GM04503 (cell line): ENCODE data around the gene DNAH10.

Experiments used
- DNase-seq: peaks from one replicate; pipeline ENCODE4 v3.0.0-alpha.2; 2012; ENCODE audit warnings: low read depth

DNAH10 gene

DNA sequence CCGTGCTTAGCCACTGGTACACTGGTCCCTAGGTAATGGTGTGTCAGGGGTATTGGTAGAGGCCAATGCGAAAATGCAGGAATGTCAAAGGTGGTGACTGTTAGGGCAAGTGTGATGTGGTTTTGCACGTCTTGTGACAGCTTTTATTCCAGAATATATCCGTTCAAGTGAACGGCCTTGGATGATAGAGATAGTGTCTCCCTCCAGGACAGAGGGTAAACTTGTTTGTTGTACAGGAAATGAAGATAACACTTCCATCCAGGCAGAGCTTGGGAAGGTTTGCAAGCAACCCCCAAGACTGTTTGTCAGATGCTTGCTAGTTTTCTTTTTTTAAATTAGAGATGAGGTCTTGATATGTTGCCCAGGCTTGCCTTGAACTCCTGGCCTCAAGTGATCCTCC lies 84.2 kb downstream of the DNAH10 start:
- no peak for DNase-seq

DNA sequence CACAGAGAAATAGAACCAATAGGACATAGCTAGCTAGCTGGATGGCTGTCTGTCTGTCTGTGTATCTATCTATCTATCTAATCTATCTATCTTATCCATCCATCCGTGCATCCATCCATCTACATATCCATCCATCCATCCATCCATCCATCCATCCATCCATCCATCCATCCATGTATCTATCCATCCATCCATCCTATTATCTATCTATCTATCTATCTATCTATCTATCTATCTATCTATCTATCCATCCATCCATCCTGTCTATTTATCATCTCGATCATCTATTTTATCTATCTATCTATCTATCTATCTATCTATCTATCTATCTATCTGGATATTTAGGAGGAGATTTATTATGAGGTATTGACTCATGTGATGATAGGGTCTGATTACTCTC lies 84.9 kb downstream of the DNAH10 start:
- no peak for DNase-seq

DNA sequence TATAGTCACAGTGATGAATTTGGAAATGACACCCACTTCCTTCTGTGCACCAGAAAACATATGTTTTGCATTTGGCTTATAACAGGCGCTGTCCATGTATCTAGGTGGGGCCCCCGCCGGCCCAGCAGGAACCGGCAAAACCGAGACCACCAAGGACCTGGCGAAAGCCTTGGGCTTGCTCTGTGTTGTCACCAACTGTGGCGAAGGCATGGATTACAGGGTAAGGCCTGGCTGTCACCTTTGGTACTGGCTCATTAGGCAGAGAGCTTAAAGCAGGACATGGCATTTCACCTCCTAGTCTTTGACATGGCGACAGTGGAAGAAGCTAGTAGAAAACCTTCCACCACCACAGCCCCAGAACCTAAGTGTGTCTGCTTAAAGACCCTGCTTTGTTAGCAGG lies 85.8 kb downstream of the DNAH10 start:
- no peak for DNase-seq

DNA sequence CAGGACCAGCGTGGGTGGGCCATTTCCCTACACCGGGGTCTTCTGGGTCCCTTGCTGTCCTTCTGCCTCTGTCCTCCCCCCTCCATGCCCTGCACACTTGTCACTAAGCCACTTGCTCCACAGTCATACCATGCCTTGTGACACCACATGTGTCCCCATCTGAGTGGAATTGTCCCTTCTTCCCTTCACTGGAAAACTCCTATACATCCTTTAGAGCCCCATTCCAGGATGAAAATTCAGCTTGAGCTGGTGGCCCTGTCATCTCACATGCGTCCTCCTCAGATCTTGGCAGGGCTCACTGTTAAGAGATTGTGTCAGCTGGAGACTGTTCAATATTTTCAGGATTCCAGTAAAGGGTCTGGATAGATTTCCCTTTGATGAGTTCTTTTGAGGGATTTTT lies 87.4 kb downstream of the DNAH10 start:
- no peak for DNase-seq

DNA sequence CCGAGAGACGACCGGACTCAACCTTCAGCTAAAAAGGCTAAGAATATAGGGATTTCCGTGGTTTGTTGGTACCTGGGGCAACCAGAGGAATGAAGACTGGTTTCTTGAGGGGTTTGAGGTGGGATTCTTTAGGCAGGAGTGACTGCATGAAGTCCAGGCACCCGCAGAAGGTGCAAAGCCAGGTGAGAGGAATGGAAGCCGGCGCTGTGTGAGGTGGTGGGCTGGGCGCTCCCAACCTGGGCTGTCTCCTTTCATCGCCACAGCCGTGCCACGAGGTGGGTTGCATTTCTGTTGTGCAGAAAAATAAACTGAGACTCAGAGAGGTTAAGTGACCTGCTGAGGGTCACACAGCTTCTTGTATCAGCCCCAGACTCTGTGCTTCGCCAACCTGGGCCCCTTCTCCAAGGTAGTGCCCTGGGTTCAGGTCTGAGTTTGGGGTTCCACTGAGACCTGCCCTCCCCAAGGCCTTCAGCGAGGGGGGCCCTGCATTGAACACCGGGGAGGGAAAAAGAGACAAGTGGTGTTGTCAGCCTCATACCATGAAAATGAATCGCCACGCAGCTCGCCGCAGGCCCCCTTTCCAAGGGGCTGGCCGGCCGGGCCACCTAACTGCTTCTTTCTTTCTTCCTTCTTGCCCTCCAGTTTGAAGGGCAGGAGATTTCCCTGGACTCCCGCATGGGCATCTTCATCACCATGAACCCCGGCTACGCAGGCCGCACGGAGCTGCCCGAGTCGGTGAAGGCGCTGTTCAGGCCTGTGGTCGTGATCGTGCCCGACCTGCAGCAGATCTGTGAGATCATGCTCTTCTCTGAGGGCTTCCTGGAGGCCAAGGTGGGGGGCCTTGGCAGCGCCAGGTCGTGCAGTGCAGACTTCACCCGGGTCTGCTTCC lies 88.4 kb downstream of the DNAH10 start:
- no peak for DNase-seq

DNA sequence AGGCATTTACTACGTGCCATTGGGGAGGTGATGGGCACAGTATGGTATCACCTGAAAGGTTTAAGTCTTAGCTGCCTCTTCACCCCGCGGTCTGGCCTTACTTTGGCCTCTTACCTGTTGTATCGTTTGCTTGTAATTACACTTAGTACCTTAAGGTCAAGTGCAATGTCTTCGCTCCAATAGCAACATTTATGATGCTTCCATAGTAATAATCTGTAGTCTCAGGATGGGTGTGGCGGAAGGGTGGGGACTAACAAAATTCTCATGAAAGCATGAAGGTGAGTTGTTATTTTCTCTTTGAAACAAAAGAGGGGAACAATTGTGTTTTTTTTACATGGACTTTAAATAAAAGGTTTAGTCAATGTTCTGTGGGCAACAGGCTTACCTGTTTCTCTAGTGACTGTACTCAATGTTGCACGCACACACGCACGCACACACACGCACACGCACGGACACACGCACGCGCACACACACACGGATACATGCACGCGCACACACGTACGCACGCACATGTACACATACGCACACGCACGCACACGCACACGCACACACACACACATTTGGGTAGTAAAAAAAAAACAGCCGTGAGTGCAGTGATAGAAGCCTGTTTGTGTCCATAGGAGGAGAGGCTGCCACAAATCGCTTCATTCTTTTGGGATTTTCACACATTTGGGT lies 91.4 kb downstream of the DNAH10 start:
- no peak for DNase-seq

DNA sequence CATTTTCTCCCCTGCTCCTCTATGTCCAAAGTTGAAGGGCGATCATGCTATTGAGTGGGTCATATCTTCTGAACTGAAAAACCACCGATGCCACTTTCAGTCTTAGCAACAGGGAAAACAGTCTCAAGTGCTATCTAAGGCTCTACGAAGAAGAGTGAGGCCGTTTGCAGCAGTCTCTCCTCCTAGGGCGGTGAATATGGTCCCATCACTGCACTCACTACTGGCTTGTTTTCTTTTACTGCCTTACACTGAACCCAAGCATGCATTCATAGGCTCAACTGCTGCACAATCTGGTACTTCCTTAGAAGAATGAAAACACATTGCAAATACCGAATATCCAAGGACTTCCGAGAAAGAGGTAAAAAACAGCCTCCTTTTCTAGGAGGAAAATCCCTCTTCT lies 92.1 kb downstream of the DNAH10 start:
- DNase-seq, result no peak

DNA sequence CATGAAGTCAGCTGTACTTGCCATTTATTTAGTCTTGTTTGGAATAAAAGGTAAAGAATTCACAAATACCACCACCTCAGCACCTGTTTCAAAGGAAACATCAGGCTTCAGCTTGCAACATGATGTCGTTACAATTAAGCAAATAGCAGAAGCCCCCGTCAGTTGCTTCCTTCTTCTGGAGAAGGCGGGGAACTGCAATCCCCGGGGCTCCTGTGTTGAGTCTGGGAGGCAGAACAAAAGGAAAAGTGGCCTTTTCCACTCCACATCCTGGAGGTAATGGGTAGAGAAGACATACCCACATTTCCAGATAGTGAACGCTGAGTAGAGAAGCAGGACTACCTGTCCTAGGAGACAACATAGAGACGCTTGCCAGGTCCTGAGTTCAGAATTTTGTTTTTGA lies 92.8 kb downstream of the DNAH10 start:
- no peak for DNase-seq

DNA sequence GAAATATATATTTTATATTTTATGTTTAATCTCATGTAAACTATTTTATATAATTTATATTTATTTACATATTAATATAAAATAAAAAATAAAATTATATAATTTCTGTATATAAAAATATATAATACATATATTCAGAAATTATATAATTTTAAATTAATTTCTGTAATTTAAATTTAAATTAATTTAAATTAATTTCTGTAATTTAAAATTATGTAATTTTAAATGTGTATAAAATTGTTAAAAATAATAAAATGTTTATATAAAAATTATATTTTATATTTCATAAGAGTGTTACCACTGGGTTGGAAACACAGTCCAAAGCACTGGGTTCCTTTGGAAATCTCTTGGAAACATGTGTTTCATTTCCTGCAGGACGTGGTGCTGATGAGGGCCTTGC lies 94.6 kb downstream of the DNAH10 start:
- no peak for DNase-seq

DNA sequence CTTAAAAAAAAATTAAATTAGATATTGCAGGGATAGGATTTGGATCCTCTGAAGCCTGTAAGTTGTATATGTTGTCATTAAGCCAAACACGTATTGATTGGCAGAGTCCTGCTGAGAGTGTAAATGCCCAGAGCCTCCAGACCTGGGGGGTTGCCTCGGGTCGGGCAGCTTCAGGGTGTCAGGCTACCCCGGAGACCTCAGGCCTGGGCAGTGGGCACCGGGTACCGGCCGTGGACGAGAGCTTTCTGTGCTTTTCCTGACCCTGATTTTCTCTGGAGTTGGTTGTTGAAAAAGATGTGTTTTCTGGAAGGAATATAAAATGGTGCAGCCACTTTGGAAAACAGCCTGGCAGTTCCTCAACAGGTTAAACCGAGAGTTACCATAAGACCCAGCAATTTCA lies 96.1 kb downstream of the DNAH10 start:
- no peak for DNase-seq

DNA sequence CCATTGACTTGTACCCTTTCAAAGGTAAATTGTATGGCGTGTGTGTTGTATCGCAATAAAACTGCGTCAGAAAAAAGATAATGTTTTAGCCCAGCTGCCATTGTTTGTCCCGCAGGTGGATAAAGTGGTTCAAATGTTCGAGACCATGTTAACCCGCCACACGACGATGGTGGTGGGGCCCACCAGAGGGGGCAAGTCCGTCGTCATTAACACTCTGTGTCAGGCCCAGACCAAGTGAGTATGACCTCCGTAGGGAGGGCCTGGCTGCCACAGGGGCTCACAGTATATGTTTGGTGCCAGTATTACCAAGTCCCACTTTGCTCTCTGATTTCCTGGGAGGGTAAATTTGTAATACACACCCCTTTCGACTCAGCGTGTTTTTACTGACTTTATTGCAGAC lies 96.9 kb downstream of the DNAH10 start:
- DNase-seq, result no peak

DNA sequence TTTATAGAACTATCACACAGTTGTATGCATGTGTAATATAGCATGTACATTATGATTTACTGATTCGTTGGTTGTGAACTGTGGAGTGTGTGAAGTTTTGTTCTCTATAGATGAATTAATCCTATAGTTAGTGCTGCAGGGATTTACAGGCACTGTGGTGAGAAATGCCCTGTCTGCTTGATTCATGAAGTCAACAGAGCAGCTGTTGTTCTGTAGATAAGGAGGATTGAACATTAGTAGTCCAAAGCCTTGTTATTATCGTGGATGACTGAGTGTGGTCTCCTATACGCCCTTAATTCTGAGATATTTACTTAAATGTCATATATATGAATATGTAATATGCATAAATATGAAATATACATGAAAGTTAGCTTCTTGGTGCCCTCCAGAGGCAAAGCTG lies 98.3 kb downstream of the DNAH10 start:
- no peak for DNase-seq

DNA sequence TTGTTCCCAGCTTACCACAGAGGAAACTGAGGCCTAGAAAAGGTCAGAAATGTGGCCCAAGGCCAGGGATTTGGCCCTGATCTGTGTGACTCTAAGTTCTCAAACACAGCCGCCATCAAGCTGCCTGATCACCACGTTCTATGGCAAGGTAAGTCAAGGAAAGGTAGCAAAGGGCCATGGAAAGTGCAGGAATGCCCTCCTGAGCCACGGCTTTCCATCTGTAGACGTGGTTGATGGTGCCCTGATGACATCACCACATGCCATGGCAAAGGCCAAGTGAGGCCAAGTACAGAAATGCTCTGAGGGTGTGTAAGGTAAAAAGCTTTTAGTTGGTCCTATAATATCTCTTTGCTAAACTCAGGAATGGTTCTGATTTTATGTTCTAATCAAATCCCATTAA lies 99.3 kb downstream of the DNAH10 start:
- no peak for DNase-seq

DNA sequence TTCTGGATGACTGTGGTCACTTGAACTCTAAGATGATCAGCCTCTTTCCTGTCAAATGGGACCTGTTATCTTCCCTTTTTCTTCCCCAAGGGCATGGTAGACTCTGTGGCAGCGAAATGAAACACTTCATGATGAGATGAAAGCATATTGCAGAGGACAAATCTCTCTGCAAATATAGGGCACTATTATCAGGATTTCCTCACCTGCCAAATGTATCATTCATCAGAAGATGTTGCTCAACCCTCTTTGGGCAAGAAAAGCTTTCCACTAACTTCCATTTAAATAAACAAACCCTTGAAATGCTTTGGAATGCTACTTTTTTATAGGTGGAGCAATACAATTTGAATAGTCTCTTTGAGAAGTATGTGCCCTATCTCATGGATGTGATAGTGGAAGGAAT lies 105.0 kb downstream of the DNAH10 start:
- no peak for DNase-seq

DNA sequence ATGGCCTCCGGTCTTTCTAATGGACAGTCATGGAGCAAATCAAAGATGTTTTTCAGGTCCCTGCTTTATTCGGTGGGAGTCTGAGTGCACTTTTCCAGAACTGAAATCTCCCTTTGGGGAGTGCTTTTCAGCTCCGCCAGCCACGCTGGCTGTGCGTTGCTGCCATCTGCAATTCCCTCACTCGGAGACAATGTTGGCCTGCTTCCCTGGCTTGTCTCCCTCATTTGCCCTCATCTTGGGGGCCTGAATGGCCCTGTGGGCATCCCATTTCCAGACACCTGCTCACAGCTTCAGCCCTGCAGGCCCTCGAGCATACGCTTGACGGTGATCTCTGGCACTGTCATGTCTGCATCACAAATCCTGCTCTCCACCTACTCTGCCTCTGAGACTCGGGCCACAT lies 106.7 kb downstream of the DNAH10 start:
- DNase-seq, result no peak

DNA sequence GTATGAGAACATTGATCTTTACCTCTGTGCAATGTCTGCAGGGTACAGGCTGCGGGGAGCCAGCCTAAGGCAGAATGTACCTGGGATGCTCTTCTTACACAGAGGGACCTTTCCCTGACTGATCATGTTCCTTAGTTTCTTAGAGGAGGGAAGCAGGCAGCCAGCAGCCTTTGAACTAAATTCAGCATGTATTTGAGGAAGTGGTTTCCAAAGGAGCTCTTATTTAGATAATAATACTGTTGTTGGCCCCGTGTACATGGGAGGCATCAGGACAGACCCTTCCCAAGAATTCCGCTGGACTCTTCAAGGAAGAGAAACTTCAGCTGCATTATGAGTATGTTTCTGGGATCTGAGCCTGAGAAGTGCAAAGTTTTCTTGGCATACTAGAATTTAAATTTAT lies 111.7 kb downstream of the DNAH10 start:
- DNase-seq, result no peak

DNA sequence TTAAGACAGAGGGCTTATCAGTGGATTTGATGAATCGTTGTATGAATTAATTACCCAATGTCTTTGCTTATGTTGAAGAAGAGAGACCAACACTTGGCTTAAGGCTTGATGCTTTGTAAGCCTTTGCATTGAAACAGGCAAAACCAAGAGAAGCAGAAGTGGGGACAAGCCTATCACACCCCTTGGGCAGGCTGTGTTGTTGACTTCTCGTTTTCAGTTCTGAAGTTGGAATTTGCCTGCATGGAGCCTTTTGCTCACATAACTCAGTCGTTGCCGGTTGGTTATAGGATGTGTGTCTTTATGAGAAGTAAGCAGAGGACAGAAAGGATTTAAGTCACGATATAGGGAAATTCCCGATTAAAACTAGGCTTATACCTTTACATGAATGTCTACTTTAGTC lies 115.9 kb downstream of the DNAH10 start:
- no peak for DNase-seq

DNA sequence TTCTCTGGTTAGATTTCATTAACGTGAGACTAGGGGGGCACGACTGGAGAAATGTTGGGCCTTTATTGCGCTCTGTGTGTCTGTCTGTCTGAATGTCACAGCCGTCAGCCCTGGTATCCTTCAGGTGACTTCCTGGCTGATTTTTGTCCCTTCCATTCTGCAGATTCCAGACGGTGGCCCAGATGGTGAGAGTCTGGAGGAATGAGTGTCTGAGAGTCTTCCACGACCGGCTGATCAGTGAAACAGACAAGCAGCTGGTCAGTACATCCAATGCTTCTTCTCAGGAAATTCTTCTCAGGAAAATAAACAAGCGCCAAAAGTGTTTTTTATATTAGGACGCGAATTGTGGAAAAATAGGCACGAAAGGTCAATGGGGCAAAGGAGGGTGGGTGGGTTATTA lies 117.0 kb downstream of the DNAH10 start:
- no peak for DNase-seq

DNA sequence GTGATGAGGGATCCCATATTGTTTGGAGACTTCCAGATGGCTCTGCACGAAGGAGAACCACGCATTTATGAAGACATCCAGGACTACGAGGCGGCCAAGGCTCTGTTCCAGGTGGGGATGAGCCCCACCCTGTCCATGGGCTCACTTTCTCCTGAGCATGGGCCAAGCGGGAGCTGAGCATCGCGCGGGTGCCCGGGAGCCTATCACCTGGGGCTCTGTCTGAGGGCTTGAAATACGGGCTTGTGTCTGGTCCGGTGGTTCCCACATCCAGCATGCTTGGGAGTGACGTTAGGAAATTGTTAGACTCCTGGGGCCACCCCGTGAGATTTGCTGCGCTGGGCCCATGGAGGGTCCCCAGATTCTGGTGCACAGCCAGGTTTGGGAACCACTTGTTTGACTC lies 117.6 kb downstream of the DNAH10 start:
- DNase-seq, result no peak

DNA sequence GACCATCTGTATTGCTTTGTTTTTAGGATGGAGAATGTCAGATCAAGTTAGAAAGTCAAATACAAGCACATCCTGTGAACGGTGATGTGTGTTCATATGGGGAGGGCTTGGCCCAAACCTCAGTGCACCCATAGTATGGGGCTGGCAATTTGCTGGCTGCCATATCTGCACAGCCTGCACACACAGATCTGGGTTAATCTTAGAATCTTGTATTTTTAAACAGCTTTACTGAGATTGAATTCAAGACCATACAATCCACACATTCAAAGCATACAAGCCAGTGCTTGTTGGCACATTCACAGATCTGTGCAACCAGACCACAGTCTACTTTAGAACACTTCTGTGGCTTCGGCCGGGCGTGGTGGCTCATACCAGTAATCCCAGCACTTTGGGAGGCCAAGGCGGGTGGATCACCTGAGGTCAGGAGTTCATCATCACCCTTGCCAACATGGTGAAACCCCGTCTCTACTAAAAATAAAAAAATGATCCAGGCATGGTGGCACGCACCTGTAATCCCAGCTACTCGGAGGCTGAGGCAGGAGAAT lies 120.1 kb downstream of the DNAH10 start:
- no peak for DNase-seq

DNA sequence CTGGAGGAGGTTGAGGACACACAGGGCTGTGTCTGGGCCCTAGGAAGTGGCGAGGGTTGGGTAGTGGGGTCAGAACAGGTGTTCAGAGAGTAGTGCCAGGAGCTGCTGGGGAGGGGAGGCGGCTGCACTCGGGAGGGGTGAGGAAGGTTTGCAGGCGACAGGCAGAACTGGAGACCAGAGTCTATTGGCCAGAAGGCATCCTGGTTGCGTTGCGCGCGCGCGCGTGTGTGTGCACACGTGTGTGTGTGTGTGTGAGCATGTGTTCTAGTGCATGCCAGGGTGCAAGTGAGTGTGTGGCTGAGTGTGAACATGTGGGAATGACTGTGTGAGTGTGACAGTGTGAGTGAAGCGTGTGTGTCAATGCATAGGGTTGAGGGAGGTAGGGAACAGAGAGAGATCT lies 124.2 kb downstream of the DNAH10 start:
- no peak for DNase-seq

DNA sequence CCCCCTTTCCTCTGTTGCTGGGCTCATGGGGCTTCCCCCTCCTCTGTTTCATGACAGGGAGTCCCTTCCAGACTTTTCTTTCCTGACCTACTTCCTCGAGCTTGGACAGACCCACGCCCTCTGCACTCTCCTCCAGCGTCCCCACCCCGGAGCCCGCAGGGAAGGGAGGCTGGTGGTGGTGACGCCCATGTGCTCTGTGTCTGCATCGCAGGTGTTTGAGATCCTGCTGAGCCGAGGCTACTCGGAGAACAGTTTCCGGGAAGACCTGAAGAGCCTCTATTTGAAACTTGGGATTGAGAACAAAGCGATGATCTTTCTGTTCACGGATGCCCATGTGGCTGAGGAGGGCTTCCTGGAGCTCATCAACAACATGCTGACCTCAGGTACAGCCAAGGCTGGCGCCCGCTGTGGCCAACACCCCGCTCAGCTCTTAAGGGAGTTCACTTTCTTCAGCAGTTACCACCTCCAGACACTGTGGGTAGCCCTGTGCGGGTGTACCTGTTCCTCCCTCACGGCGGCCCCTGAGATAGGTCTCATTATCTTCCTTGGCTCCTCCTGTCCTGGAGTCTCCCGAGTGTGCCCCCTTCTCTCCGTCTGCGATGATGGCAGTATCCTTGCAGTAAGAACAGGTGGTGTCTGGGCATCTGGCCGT lies 125.0 kb downstream of the DNAH10 start:
- DNase-seq, result no peak

DNA sequence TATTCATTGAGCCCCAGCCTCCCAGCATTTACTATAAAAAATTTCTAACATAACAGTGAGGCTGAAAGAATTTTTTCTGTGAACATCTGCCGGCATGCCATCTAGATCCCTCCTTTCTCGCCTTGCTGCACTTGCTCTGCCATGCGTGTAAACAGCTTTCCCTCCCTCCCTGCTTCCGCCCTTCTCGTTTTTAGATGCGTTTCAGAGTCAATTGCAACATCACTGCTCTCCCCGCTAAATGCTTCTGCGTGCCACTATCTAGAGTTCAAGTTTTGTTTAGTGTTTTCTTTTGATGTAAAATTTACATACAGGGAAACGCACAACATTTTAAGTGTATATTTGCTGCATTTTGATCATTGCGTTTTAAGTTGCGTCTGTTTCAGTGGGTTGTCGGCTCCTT lies 126.9 kb downstream of the DNAH10 start:
- DNase-seq, result no peak
